Stimulated activated CD4-positive, alpha-beta T cell treated with anti-CD3 and anti-CD28 coated beads, Interleukin-2, amount 100 ng/mL, for 24 hours (primary cell): ENCODE data around the gene LBR.

ENCODE experiments used
- DNase-seq, 2 donors: peaks; one replicate each; pipeline ENCODE4 v3.0.0-alpha.2; 2020

Gene LBR

GRCh38 chr1:225462714-225463574, 35.1 kb upstream of the LBR start:
- no peak for DNase-seq

GRCh38 chr1:225462429-225462713, 34.5 kb upstream of the LBR start:
- DNase-seq: no peak

- no peak for DNase-seq
These were observed 33.9 kb upstream of the LBR start for GRCh38 chr1:225461533-225462428.

GRCh38 chr1:225460737-225461532, 33.1 kb upstream of the LBR start:
- peak; percentile 38 to 76 for DNase-seq

- no peak for DNase-seq
These were observed 32.3 kb upstream of the LBR start for GRCh38 chr1:225460021-225460736.

- no peak for DNase-seq
These were observed 30.4 kb upstream of the LBR start for GRCh38 chr1:225458222-225458631.

- peak; percentile 76 to 90 for DNase-seq
These were observed 26.9 kb upstream of the LBR start for GRCh38 chr1:225454733-225455132.

GRCh38 chr1:225453797-225454648, 26.2 kb upstream of the LBR start:
- DNase-seq: no peak

GRCh38 chr1:225451840-225452515, 24.1 kb upstream of the LBR start:
- no peak for DNase-seq

- DNase-seq: no peak
These were observed 23.5 kb upstream of the LBR start for GRCh38 chr1:225451340-225451739.

GRCh38 chr1:225450491-225451191, 22.8 kb upstream of the LBR start:
- DNase-seq: no peak

- DNase-seq: no peak
These were observed 21.9 kb upstream of the LBR start for GRCh38 chr1:225449774-225450173.

- no peak for DNase-seq
These were observed 21.4 kb upstream of the LBR start for GRCh38 chr1:225449261-225449660.

- no peak for DNase-seq
These were observed 20.4 kb upstream of the LBR start for GRCh38 chr1:225448146-225448805.

- no peak for DNase-seq
These were observed 19.8 kb upstream of the LBR start for GRCh38 chr1:225447650-225448089.

- no peak for DNase-seq
These were observed 19.3 kb upstream of the LBR start for GRCh38 chr1:225446981-225447615.

- no peak for DNase-seq
These were observed 18.7 kb upstream of the LBR start for GRCh38 chr1:225446595-225446960.

GRCh38 chr1:225445639-225446594, 18.1 kb upstream of the LBR start:
- DNase-seq: no peak
